NOMO-1 treated with DMSO at 0.1 percent for 48 hours (cell line): Measurements from ENCODE around the gene MYH10.
A peak's percentile ranks its signal among the peaks of the same experiment; 100 is the strongest.
"Not testable (repeated sequence)": the region's sequence is repeated elsewhere in the genome, so short reads cannot be mapped to it uniquely, and the experiment has no call there.

Source experiments
- DNase-seq: peaks from one replicate; lab custom pipeline; 2025; ENCODE audit not compliant: unreplicated experiment; lab: John Stamatoyannopoulos, UW

The MYH10 gene

GRCh38 chr17:8557176-8557806, 73.2 kb downstream of the MYH10 start:
- no peak for DNase-seq

- no peak for DNase-seq
Observed at GRCh38 chr17:8556074-8556473, 74.5 kb downstream of the MYH10 start.

GRCh38 chr17:8555062-8555461, 75.5 kb downstream of the MYH10 start:
- no peak for DNase-seq

GRCh38 chr17:8552577-8553320, 77.8 kb downstream of the MYH10 start:
- DNase-seq: no peak

GRCh38 chr17:8542599-8543502, 87.7 kb downstream of the MYH10 start:
- peak; percentile 96 for DNase-seq

- DNase-seq: not testable (repeated sequence)
Observed at GRCh38 chr17:8539976-8540375, 90.5 kb downstream of the MYH10 start.

GRCh38 chr17:8537734-8538133, 92.8 kb downstream of the MYH10 start:
- no peak for DNase-seq

- no peak for DNase-seq
Observed at GRCh38 chr17:8534498-8535188, 95.9 kb downstream of the MYH10 start.

- no peak for DNase-seq
Observed at GRCh38 chr17:8532021-8532420, 98.5 kb downstream of the MYH10 start.

- DNase-seq: no peak
Observed at GRCh38 chr17:8522577-8522976, 107.9 kb downstream of the MYH10 start.

GRCh38 chr17:8520981-8521380, 109.5 kb downstream of the MYH10 start:
- DNase-seq: no peak

- no peak for DNase-seq
Observed at GRCh38 chr17:8518850-8519249, 111.7 kb downstream of the MYH10 start.

GRCh38 chr17:8518326-8518725, 112.2 kb downstream of the MYH10 start:
- DNase-seq: no peak

- DNase-seq: no peak
Observed at GRCh38 chr17:8514801-8515200, 115.7 kb downstream of the MYH10 start.

- no peak for DNase-seq
Observed at GRCh38 chr17:8506145-8506544, 124.4 kb downstream of the MYH10 start.

GRCh38 chr17:8504460-8505207, 125.9 kb downstream of the MYH10 start:
- DNase-seq: no peak

- DNase-seq: no peak
Observed at GRCh38 chr17:8503807-8504206, 126.7 kb downstream of the MYH10 start.

GRCh38 chr17:8503368-8503767, 127.2 kb downstream of the MYH10 start:
- no peak for DNase-seq

- DNase-seq: no peak
Observed at GRCh38 chr17:8502126-8502525, 128.4 kb downstream of the MYH10 start.

- DNase-seq: no peak
Observed at GRCh38 chr17:8500609-8501008, 129.9 kb downstream of the MYH10 start.
